Measurements from ENCODE around the gene CDO1.

CDO1 gene

GRCh38 chr5:115785381-115786065 is 30.9 kb downstream of the CDO1 start:
- no peak for DNase-seq (ENCODE audit: low spot score)

GRCh38 chr5:115778417-115778816 is 38.0 kb downstream of the CDO1 start:
- no peak for DNase-seq (ENCODE audit: low spot score)

- no peak for DNase-seq (ENCODE audit: low spot score)
Measured at GRCh38 chr5:115776989-115777388, 39.5 kb downstream of the CDO1 start.

GRCh38 chr5:115775999-115776398 is 40.5 kb downstream of the CDO1 start:
- DNase-seq (ENCODE audit: low spot score) = no peak

GRCh38 chr5:115774684-115775083 is 41.8 kb downstream of the CDO1 start:
- no peak for DNase-seq (ENCODE audit: low spot score)

GRCh38 chr5:115772731-115773475 is 43.6 kb downstream of the CDO1 start:
- DNase-seq (ENCODE audit: low spot score) = no peak

GRCh38 chr5:115770466-115770865 is 46.0 kb downstream of the CDO1 start:
- peak; percentile 36 for DNase-seq (ENCODE audit: low spot score)

GRCh38 chr5:115767424-115767823 is 49.0 kb downstream of the CDO1 start:
- no peak for DNase-seq (ENCODE audit: low spot score)

- DNase-seq (ENCODE audit: low spot score) = no peak
Measured at GRCh38 chr5:115766608-115767007, 49.9 kb downstream of the CDO1 start.

GRCh38 chr5:115758356-115758755 is 58.1 kb downstream of the CDO1 start:
- no peak for DNase-seq (ENCODE audit: low spot score)

GRCh38 chr5:115755675-115756074 is 60.8 kb downstream of the CDO1 start:
- no peak for DNase-seq (ENCODE audit: low spot score)

Data from HuH-7 (cell line).